ENCODE measurements around the gene GATA1.

GATA1 gene

GRCh38 chrX:48745222-48745621, 41.2 kb upstream of the GATA1 start:
- TF ChIP-seq CSDC2 (CRISPR knock-in tag; IDR thresholded peaks at IDR 0.05) = no peak
- no peak for TF ChIP-seq GLIS3 (CRISPR knock-in tag; IDR thresholded peaks at IDR 0.05)
- TF ChIP-seq SNAI2 (CRISPR knock-in tag; IDR thresholded peaks at IDR 0.05) = no peak
- no peak for TF ChIP-seq PATZ1 (CRISPR knock-in tag; IDR thresholded peaks at IDR 0.05; ENCODE audit: borderline replicate concordance)
- TF ChIP-seq CSRNP3 (CRISPR knock-in tag; IDR thresholded peaks at IDR 0.05) = no peak
- no peak for TF ChIP-seq ISL1 (CRISPR knock-in tag; IDR thresholded peaks at IDR 0.05)
- no peak for TF ChIP-seq ZNF70 (CRISPR knock-in tag; IDR thresholded peaks at IDR 0.05)
- no peak for TF ChIP-seq ARNTL (CRISPR knock-in tag; IDR thresholded peaks at IDR 0.05; ENCODE audit: borderline replicate concordance, low read depth)
- no peak for TF ChIP-seq TSHZ2 (CRISPR knock-in tag; IDR thresholded peaks at IDR 0.05)
- no peak for TF ChIP-seq ZC3H10 (CRISPR knock-in tag; IDR thresholded peaks at IDR 0.05)
- no peak for TF ChIP-seq ZFP30 (CRISPR knock-in tag; IDR thresholded peaks at IDR 0.05)
- no peak for TF ChIP-seq OSR1 (CRISPR knock-in tag; IDR thresholded peaks at IDR 0.05)
- TF ChIP-seq ESRRG (CRISPR knock-in tag; IDR thresholded peaks at IDR 0.05) = no peak
- no peak for TF ChIP-seq ZFP3 (CRISPR knock-in tag; IDR thresholded peaks at IDR 0.05)
- no peak for TF ChIP-seq BACH2 (CRISPR knock-in tag; IDR thresholded peaks at IDR 0.05; ENCODE audit: borderline replicate concordance)
- TF ChIP-seq ZNF8 (CRISPR knock-in tag; IDR thresholded peaks at IDR 0.05) = no peak
- no peak for TF ChIP-seq TOX (CRISPR knock-in tag; IDR thresholded peaks at IDR 0.05; ENCODE audit: borderline replicate concordance)
- no peak for ATAC-seq

- TF ChIP-seq ZNF8 (CRISPR knock-in tag; IDR thresholded peaks at IDR 0.05) (no peak), POU6F1 (CRISPR knock-in tag; IDR thresholded peaks at IDR 0.05; ENCODE audit: borderline replicate concordance, low read depth) (no peak), ZC3H10 (CRISPR knock-in tag; IDR thresholded peaks at IDR 0.05) (no peak), PPARA (CRISPR knock-in tag; IDR thresholded peaks at IDR 0.05; ENCODE audit: borderline replicate concordance) (no peak), TCF4 (CRISPR knock-in tag; IDR thresholded peaks at IDR 0.05; ENCODE audit: borderline replicate concordance) (no peak), CREB5 (CRISPR knock-in tag; IDR thresholded peaks at IDR 0.05; ENCODE audit: low read depth) (no peak), OSR1 (CRISPR knock-in tag; IDR thresholded peaks at IDR 0.05) (no peak), CSRNP3 (CRISPR knock-in tag; IDR thresholded peaks at IDR 0.05) (no peak), BACH2 (CRISPR knock-in tag; IDR thresholded peaks at IDR 0.05; ENCODE audit: borderline replicate concordance) (no peak), ARNTL (CRISPR knock-in tag; IDR thresholded peaks at IDR 0.05; ENCODE audit: borderline replicate concordance, low read depth) (no peak), CSDC2 (CRISPR knock-in tag; IDR thresholded peaks at IDR 0.05) (no peak), ZNF565 (CRISPR knock-in tag; conservative IDR thresholded peaks at IDR 0.05; ENCODE audit: low read depth) (no peak), ISL1 (CRISPR knock-in tag; IDR thresholded peaks at IDR 0.05) (no peak), RARB (CRISPR knock-in tag; IDR thresholded peaks at IDR 0.05) (no peak)
- ATAC-seq = no peak
Measured at GRCh38 chrX:48747415-48748016, 38.9 kb upstream of the GATA1 start.

All from SK-N-SH treated with all-trans-retinoic acid at 6 μM for 48 hours (cell line).